Sigmoid colon (tissue), 7 donors: ENCODE results near the gene BIRC6. TPM values are rescaled to one million over a fixed set of nuclear protein-coding genes. Genes with fewer than 3 reads are reported as not detected.

ENCODE experiments used
- DNase-seq: peaks from one replicate; pipeline ENCODE4 v3.0.0-alpha.2; 2019
- H3K27ac ChIP-seq, 4 donors: fragments of 200-600 bp; sonication (generic); one replicate each; pipeline ENCODE4 v1.5.1; 2016 to 2019; ENCODE audit warnings: mild to moderate bottlenecking in 1 of 4
- H3K27me3 ChIP-seq, 3 donors: fragments of 200-600 bp; sonication (generic); one replicate each; pipeline ENCODE4 v1.5.1; 2019; ENCODE audit warnings: mild to moderate bottlenecking in 1 of 3
- H3K36me3 ChIP-seq, 4 donors: fragments of 200-600 bp; sonication (generic); one replicate each; pipeline ENCODE4 v1.5.1; 2016 to 2019
- H3K4me1 ChIP-seq, 4 donors: fragments of 200-600 bp; sonication (generic); one replicate each; pipeline ENCODE4 v1.5.1; 2017 to 2019
- H3K4me3 ChIP-seq, 4 donors: fragments of 200-600 bp; sonication (generic); one replicate each; pipeline ENCODE4 v1.5.1; 2017 to 2019; ENCODE audit warnings: mild to moderate bottlenecking in 2 of 4, moderate library complexity in 1 of 4
- H3K9me3 ChIP-seq, 4 donors: fragments of 200-600 bp in 3 of 4; sonication (generic) in 3 of 4; one replicate each; pipeline versions ENCODE4 v1.5.1 to v1.6.1; 2013 to 2019
- EP300 ChIP-seq, 4 donors: sonication (generic); formaldehyde crosslinking; IDR thresholded peaks; one replicate each; pipeline ENCODE4 v1.6.1; 2017; ENCODE audit warnings: antibody characterized with exemption in 4 of 4
- POLR2A ChIP-seq, 2 donors: fragments of 450-650 bp; IDR thresholded peaks; one replicate each; pipeline ENCODE4 v1.6.1; 2016; ENCODE audit warnings: antibody characterized with exemption in 2 of 2, mild to moderate bottlenecking in 2 of 2, moderate library complexity in 2 of 2
- POLR2AphosphoS5 ChIP-seq, 4 donors: sonication (generic); formaldehyde crosslinking; IDR thresholded peaks; one replicate each; pipeline ENCODE4 v1.6.1; 2017; ENCODE audit warnings: antibody characterized with exemption in 4 of 4
- WGBS, 2 donors: extraction: QIAGEN DNeasy Blood & Tissue Kit; methylation state at CpG; one replicate each; pipeline ENCODE4 v1.1.7; 2013; 5-methylcytosine and 5-hydroxymethylcytosine counted together
- intact Hi-C: fragments of 100-400 bp; cut with DNase I; formaldehyde crosslinking; loops from one replicate; pipeline ENCODE4 v1.15.1; 2023
- polyA plus RNA-seq, 3 donors: library from polyadenylated mRNA; stranded (reverse); fragments of 200-250 nt; gene quantifications; one replicate each; pipeline ENCODE4 v1.2.3, GENCODE V29; 2013
- total RNA-seq, 4 donors: library from RNA; depleted of rRNA; stranded (reverse); fragments of >200 nt; gene quantifications; one replicate each; pipeline ENCODE4 v1.1.0, GENCODE V29; 2016
- TF ChIP-seq, protein P1 (sequence below), 4 experiments: fragments of 450-650 bp in 3 of 4; fragments of 200-600 bp in 1 of 4; IDR thresholded peaks; one replicate each; pipeline ENCODE4 v1.5.1; 2016 to 2019; ENCODE audit warnings: antibody characterized with exemption in 4 of 4, mild to moderate bottlenecking in 3 of 4, moderate library complexity in 2 of 4
- donor health status: healthy with polysubstance abuse.
- donor health status: Bipolar disorder and iron deficiency.
- donor health status: healthy.

Gene BIRC6
- total and polyA plus RNA-seq, 7 donors: 9.7 to 122 (median 86.4) TPM

GRCh38 chr2:32572030-32572429 is 215.2 kb downstream of the BIRC6 start:
- peaks cover 0 to 4% (median 0%) of the 10 kb centered on the region in 4 donors for H3K4me1 ChIP-seq
- no peak overlapping the region for H3K4me3 ChIP-seq
- no peaks in the 10 kb centered on the region for H3K9me3 ChIP-seq
- H3K36me3 ChIP-seq: peaks cover 0 to 32% (median 5%) of the 10 kb centered on the region in 4 donors
- no peaks in the 10 kb centered on the region for H3K27me3 ChIP-seq
- WGBS, 2 donors: 68 to 86% methylated on average over 3 of the region's 3 CpGs
- H3K27ac ChIP-seq: no peak overlapping the region
- intact Hi-C loops: no loop called here
- TF ChIP-seq POLR2A (IDR thresholded peaks at IDR 0.05) (no peak), EP300 (IDR thresholded peaks at IDR 0.05) (no peak), POLR2AphosphoS5 (IDR thresholded peaks at IDR 0.05) (no peak)
- TF ChIP-seq, protein P1, sequence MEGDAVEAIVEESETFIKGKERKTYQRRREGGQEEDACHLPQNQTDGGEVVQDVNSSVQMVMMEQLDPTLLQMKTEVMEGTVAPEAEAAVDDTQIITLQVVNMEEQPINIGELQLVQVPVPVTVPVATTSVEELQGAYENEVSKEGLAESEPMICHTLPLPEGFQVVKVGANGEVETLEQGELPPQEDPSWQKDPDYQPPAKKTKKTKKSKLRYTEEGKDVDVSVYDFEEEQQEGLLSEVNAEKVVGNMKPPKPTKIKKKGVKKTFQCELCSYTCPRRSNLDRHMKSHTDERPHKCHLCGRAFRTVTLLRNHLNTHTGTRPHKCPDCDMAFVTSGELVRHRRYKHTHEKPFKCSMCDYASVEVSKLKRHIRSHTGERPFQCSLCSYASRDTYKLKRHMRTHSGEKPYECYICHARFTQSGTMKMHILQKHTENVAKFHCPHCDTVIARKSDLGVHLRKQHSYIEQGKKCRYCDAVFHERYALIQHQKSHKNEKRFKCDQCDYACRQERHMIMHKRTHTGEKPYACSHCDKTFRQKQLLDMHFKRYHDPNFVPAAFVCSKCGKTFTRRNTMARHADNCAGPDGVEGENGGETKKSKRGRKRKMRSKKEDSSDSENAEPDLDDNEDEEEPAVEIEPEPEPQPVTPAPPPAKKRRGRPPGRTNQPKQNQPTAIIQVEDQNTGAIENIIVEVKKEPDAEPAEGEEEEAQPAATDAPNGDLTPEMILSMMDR (IDR thresholded peaks at IDR 0.05): no peak
- DNase-seq: no peak

DNA sequence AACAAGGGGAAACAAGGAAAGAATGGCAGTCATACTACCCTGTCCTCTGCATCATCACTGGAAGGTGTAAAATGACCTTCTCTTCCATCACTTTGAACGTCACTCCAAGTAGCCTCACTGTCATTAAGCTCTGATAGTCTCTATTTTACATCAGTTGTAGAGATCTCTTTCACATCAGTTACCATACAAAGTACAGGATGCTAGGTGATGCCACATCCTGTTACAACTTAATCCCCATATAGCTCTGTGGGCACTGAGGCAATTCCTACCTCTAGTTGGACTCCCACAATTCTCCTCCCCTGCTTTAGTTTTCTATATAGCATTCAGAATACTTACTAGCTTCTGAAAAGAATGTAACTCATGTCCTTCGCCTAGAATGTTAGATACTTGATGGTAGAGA is 215.9 kb downstream of the BIRC6 start:
- intact Hi-C loops: no loop called here
- DNase-seq: no peak
- WGBS, 2 donors: 85 to 96% methylated on average over 2 of the region's 2 CpGs

GRCh38 chr2:32591669-32592463 is 235.0 kb downstream of the BIRC6 start:
- Histone ChIP-seq H3K27me3 (no peaks in the 10 kb centered on the region), H3K27ac (no peak overlapping the region)

More for the DNA sequence above, 215.9 kb downstream of the BIRC6 start:
- Histone ChIP-seq H3K36me3 (peaks cover 0 to 30% (median 4%) of the 10 kb centered on the region in 4 donors), H3K27me3 (no peaks in the 10 kb centered on the region), H3K4me3 (no peak overlapping the region), H3K27ac (no peak overlapping the region), H3K9me3 (no peaks in the 10 kb centered on the region), H3K4me1 (peaks cover 0 to 4% (median 0%) of the 10 kb centered on the region in 4 donors)
- no peak for TF ChIP-seq EP300 (IDR thresholded peaks at IDR 0.05)
- TF ChIP-seq, protein P1 (IDR thresholded peaks at IDR 0.05): no peak
- TF ChIP-seq POLR2A (IDR thresholded peaks at IDR 0.05): no peak
- no peak for TF ChIP-seq POLR2AphosphoS5 (IDR thresholded peaks at IDR 0.05)

GRCh38 chr2:32594573-32594972 is 237.8 kb downstream of the BIRC6 start:
- intact Hi-C loops: no loop called here
- Histone ChIP-seq H3K4me3 (no peak overlapping the region), H3K27ac (no peak overlapping the region), H3K36me3 (peaks cover 0 to 21% (median 3%) of the 10 kb centered on the region in 4 donors), H3K9me3 (no peaks in the 10 kb centered on the region), H3K4me1 (no peaks in the 10 kb centered on the region), H3K27me3 (no peaks in the 10 kb centered on the region)
- TF ChIP-seq POLR2A (IDR thresholded peaks at IDR 0.05): no peak
- WGBS, 2 donors: 92 to 93% methylated on average over 3 of the region's 3 CpGs
- DNase-seq: no peak

More at GRCh38 chr2:32591669-32592463, 235.0 kb downstream of the BIRC6 start:
- Histone ChIP-seq H3K4me3 (no peak overlapping the region), H3K36me3 (peaks cover 0 to under 1% (median 0%) of the 10 kb centered on the region in 4 donors), H3K4me1 (no peaks in the 10 kb centered on the region), H3K9me3 (no peaks in the 10 kb centered on the region)
- TF ChIP-seq, protein P1 (IDR thresholded peaks at IDR 0.05): no peak
- no peak for TF ChIP-seq EP300 (IDR thresholded peaks at IDR 0.05)
- no peak for TF ChIP-seq POLR2AphosphoS5 (IDR thresholded peaks at IDR 0.05)
- TF ChIP-seq POLR2A (IDR thresholded peaks at IDR 0.05): no peak
- DNase-seq: no peak
- intact Hi-C loops: no loop called here
- WGBS, 2 donors: 46 to 72% methylated on average over 3 of the region's 3 CpGs

GRCh38 chr2:32611366-32611765 is 254.5 kb downstream of the BIRC6 start:
- DNase-seq: no peak
- no peaks in the 10 kb centered on the region for H3K27me3 ChIP-seq
- H3K27ac ChIP-seq: no peak overlapping the region
- intact Hi-C loops: no loop called here
- H3K36me3 ChIP-seq: peaks cover 0 to 84% (median 20%) of the 10 kb centered on the region in 4 donors
- WGBS, 2 donors: 92% methylated on average over 2 of the region's 2 CpGs
- H3K4me3 ChIP-seq: no peak overlapping the region
- H3K4me1 ChIP-seq: no peaks in the 10 kb centered on the region
- TF ChIP-seq, protein P1 (IDR thresholded peaks at IDR 0.05): no peak
- TF ChIP-seq POLR2AphosphoS5 (IDR thresholded peaks at IDR 0.05): no peak
- no peak for TF ChIP-seq EP300 (IDR thresholded peaks at IDR 0.05)
- TF ChIP-seq POLR2A (IDR thresholded peaks at IDR 0.05): no peak
- no peaks in the 10 kb centered on the region for H3K9me3 ChIP-seq
